DMS53 (cell line): ENCODE measurements around the gene CDK14.

Experiments used
- DNase-seq: peaks from one replicate; lab custom pipeline; 2025; lab: John Stamatoyannopoulos, UW

The CDK14 gene

GRCh38 chr7:90951986-90952954, 356.1 kb downstream of the CDK14 start:
- no peak for DNase-seq

- DNase-seq, result peak; percentile 93
Measured at GRCh38 chr7:90955641-90956207, 359.6 kb downstream of the CDK14 start.

- DNase-seq, result no peak
Measured at GRCh38 chr7:90957883-90958282, 361.8 kb downstream of the CDK14 start.

GRCh38 chr7:90958647-90959046, 362.5 kb downstream of the CDK14 start:
- peak; percentile 25 for DNase-seq

- no peak for DNase-seq
Measured at GRCh38 chr7:90961037-90961725, 365.1 kb downstream of the CDK14 start.

GRCh38 chr7:90965211-90965610, 369.1 kb downstream of the CDK14 start:
- DNase-seq, result no peak

GRCh38 chr7:90966346-90966745, 370.2 kb downstream of the CDK14 start:
- peak; percentile 9 for DNase-seq

- DNase-seq, result no peak
Measured at GRCh38 chr7:90968871-90969270, 372.8 kb downstream of the CDK14 start.

- peak; percentile 25 for DNase-seq
Measured at GRCh38 chr7:90972906-90973550, 376.9 kb downstream of the CDK14 start.

GRCh38 chr7:90977056-90977455, 380.9 kb downstream of the CDK14 start:
- no peak for DNase-seq

- DNase-seq, result peak; percentile 14
Measured at GRCh38 chr7:90980545-90980944, 384.4 kb downstream of the CDK14 start.

- DNase-seq, result no peak
Measured at GRCh38 chr7:90982228-90982627, 386.1 kb downstream of the CDK14 start.

- DNase-seq, result no peak
Measured at GRCh38 chr7:90984692-90985091, 388.6 kb downstream of the CDK14 start.

GRCh38 chr7:90988516-90988915, 392.4 kb downstream of the CDK14 start:
- DNase-seq, result peak; percentile 97

GRCh38 chr7:90988996-90989765, 393.1 kb downstream of the CDK14 start:
- DNase-seq, result peak; percentile 74

- no peak for DNase-seq
Measured at GRCh38 chr7:90994121-90994520, 398.0 kb downstream of the CDK14 start.

- no peak for DNase-seq
Measured at GRCh38 chr7:90994601-90995000, 398.5 kb downstream of the CDK14 start.

- no peak for DNase-seq
Measured at GRCh38 chr7:90995996-90996395, 399.9 kb downstream of the CDK14 start.

GRCh38 chr7:90999989-91000979, 404.2 kb downstream of the CDK14 start:
- peak; percentile 28 for DNase-seq

GRCh38 chr7:91005024-91005423, 408.9 kb downstream of the CDK14 start:
- DNase-seq, result no peak
